PC-3 (cell line): ENCODE results near the gene GAGE12J.
"Not testable (repeated sequence)": the region's sequence is repeated elsewhere in the genome, so short reads cannot be mapped to it uniquely, and the experiment has no call there.

Experiments
- CTCF ChIP-seq: fragments of 300-600 bp; sonication (generic); conservative IDR thresholded peaks from 2 replicates; pipeline ENCODE4 v1.5.1; 2017; ENCODE audit warnings: antibody characterized with exemption, low read depth, mild to moderate bottlenecking, low read length
- EZH2 ChIP-seq: fragments of 300-600 bp; sonication (generic); IDR thresholded peaks from one replicate; pipeline ENCODE4 v1.6.1; 2017; ENCODE audit warnings: antibody characterized with exemption, mild to moderate bottlenecking, low read length; ENCODE audit not compliant: unreplicated experiment
- EZH2phosphoT487 ChIP-seq: fragments of 300-600 bp; sonication (generic); IDR thresholded peaks from 2 replicates; pipeline ENCODE4 v1.6.1; 2018; ENCODE audit warnings: mild to moderate bottlenecking, antibody characterized with exemption, low read length, borderline replicate concordance

DNA sequence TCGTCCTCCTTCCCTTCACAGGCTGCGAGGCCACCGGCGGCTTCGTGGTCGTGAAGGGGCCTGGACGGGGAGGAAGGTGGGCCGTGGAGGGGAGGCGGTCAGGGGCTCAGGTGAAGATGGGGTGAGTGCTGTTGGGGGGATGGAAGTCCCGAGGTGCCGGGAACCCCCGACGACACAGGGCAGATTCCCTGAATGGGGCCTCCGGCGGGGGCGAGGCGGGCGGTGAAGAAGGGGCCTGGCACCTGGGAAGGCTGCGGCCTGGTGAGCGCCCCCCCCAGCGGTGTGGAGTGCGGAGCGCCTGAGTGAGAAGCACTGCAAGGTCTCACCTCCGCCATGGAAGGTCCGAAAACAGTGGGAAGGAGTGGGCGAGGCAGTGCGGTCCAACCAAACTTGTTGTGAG, 429 bp downstream of the GAGE12J start:
- not testable (repeated sequence) for TF ChIP-seq EZH2, CTCF, EZH2phosphoT487
